DND-41 (cell line): ENCODE data around the gene MOB3C.

Source experiments
- CTCF ChIP-seq: IDR thresholded peaks from 2 replicates; pipeline ENCODE4 v1.5.1; 2012; ENCODE audit warnings: borderline replicate concordance, low read length, moderate library complexity, mild to moderate bottlenecking; ENCODE audit not compliant: poor library complexity, severe bottlenecking; ENCODE audit errors: extremely low read depth
- EZH2 ChIP-seq: IDR thresholded peaks from 3 replicates; pipeline ENCODE4 v1.6.1; 2012; ENCODE audit warnings: borderline replicate concordance, low read depth, mild to moderate bottlenecking, moderate library complexity, low read length, inconsistent platforms; ENCODE audit not compliant: severe bottlenecking

GRCh38 chr1:46656643-46657042 lies 40.0 kb upstream of the MOB3C start:
- no peak for TF ChIP-seq CTCF
- TF ChIP-seq EZH2 = no peak
